Lower leg skin (tissue), 3 donors: ENCODE results near the gene CASS4.

Experiments
- POLR2A ChIP-seq, 2 donors: fragments of 450-650 bp; IDR thresholded peaks; one replicate each; pipeline ENCODE4 v1.6.1; 2016 to 2017; ENCODE audit warnings: antibody characterized with exemption in 2 of 2, mild to moderate bottlenecking in 1 of 2, moderate library complexity in 1 of 2
- TF ChIP-seq, protein P1 (sequence below), 3 donors: fragments of 450-650 bp; IDR thresholded peaks; one replicate each; pipeline ENCODE4 v1.5.1; 2016; ENCODE audit warnings: antibody characterized with exemption in 3 of 3, mild to moderate bottlenecking in 3 of 3, moderate library complexity in 2 of 3

DNA sequence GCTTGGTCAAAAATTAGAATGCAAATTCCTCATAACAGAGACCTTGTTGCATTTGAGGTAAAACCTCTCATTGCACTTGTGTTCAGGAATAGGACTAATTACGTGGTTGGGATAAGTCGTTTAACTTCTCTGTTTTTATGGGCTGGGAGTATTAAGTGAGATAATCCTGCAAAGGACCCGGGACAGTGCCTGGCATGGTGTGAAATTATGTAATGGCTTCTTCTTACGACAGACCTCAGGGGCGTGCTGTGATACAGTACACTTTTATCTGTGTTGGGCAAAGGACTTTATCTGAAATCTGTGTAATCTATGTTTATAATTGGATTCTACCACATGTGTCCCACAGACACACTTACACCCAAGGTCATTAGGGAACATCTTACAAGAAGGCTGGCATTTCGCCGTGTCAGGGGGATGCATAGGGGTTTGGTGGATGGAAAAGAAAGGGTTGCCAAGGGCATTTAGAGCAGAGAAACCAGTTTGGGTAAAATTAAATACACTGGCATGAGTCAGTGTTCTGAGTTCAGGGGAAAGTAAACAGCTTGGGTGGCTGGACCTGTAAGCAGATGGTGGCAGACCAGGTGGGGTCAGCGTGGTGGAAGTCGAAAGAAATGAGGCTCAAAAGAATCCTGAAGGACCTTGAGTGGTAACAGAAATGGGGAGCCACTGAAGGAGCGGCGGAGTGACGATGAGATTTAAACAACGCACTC is 39.2 kb downstream of the CASS4 start:
- TF ChIP-seq, protein P1, sequence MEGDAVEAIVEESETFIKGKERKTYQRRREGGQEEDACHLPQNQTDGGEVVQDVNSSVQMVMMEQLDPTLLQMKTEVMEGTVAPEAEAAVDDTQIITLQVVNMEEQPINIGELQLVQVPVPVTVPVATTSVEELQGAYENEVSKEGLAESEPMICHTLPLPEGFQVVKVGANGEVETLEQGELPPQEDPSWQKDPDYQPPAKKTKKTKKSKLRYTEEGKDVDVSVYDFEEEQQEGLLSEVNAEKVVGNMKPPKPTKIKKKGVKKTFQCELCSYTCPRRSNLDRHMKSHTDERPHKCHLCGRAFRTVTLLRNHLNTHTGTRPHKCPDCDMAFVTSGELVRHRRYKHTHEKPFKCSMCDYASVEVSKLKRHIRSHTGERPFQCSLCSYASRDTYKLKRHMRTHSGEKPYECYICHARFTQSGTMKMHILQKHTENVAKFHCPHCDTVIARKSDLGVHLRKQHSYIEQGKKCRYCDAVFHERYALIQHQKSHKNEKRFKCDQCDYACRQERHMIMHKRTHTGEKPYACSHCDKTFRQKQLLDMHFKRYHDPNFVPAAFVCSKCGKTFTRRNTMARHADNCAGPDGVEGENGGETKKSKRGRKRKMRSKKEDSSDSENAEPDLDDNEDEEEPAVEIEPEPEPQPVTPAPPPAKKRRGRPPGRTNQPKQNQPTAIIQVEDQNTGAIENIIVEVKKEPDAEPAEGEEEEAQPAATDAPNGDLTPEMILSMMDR (IDR thresholded peaks at IDR 0.05) = no peak
- no peak for TF ChIP-seq POLR2A (IDR thresholded peaks at IDR 0.05)
